Measurements from ENCODE around the gene EPN1. TPM values are rescaled to one million over a fixed set of nuclear protein-coding genes. Genes with fewer than 3 reads are reported as not detected.
A peak's percentile ranks its signal among the peaks of the same experiment; 100 is the strongest.

Gene EPN1
- total and polyA plus RNA-seq, 9 of the 15 experiments (the other 6 are each of a cell fraction or from before 2014, with no cell fraction given), result 0.08 to 138 (median 12.7) TPM

DNA sequence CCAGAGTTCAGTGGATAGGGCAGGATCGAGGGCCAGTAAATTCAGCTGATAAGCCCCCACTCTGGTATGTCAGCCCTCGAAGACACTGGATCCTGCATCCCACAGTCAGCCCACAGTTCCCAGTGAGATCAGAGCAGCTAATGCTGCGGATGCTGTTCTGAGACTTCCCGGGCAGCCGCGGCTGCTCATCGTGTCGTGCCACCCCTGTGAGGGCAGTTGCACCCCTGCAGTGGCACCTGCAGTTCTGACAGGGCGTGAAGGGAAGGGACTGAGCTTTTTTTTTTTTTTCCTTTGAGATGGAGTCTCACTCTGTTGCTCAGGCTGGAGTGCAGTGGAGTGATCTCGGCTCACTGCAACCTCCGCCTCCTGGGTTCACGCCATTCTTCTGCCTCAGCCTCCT, 7.5 kb upstream of the EPN1 start:
- intact Hi-C loops (cut with micrococcal nuclease), result no loop called here
- no peak for FAIRE-seq
- Histone ChIP-seq H3K4me1 (replicated peaks in 1 of 2; ENCODE audit: control insufficient read depth in 2 of 2, insufficient read depth in 2 of 2, low read length in 2 of 2) (peaks cover 10 to 28% of the 10 kb centered on the region in 2 experiments; a peak in 4 of 5 replicates), H3K4me2 (ENCODE audit: insufficient read depth, low read length) (no peak overlapping the region), H3K27ac (ENCODE audit: extremely low read depth, low read depth, low read length) (no peak overlapping the region), H3K4me3 (no peak overlapping the region), H3K9me3 (replicated peaks; ENCODE audit: control insufficient read depth, insufficient read depth, low read depth, low read length) (no peaks in the 10 kb centered on the region), H4K20me1 (replicated peaks; ENCODE audit: control insufficient read depth, insufficient read depth, low read length) (peaks cover 61% of the 10 kb centered on the region), H3K9me1 (ENCODE audit: control insufficient read depth, insufficient read depth, low read length) (peaks cover 9% of the 10 kb centered on the region), H2AFZ (ENCODE audit: low read depth, low read length) (no peak overlapping the region), H3K36me3 (ENCODE audit: control insufficient read depth, insufficient read depth, low read length) (peaks cover 95% of the 10 kb centered on the region), H3K9ac (ENCODE audit: insufficient read depth in 1 of 2, low read depth in 2 of 2, low read length in 2 of 2) (0 out of 4 replicates have a peak overlapping the region, but pooled peaks of 1 of the 2 experiments have one; percentile 41), H3K27me3 (ENCODE audit: control insufficient read depth in 2 of 2, insufficient read depth in 2 of 2, low read length in 2 of 2) (no peaks in the 10 kb centered on the region), H3K79me2 (ENCODE audit: control insufficient read depth, insufficient read depth, low read length) (peaks cover 85% of the 10 kb centered on the region)
- ChIA-PET POLR2A (interaction anchor here (3.1 to 3.3 kb wide), 2 partner anchors 10 to 13 kb away, joined by 11 to 21 read pairs; partner anchors contain the start of gene U2AF2), CTCF (ENCODE audit: low intra/inter-chr PET ratio) (no interaction called here)
- in situ Hi-C loops (cut with MboI), result no loop called here
- no peak for DNase-seq (ENCODE audit: extremely low read depth in 1 of 4, low spot score in 3 of 4)
- WGBS (ENCODE audit: insufficient coverage, low coverage, missing lambda C conversion rate), result 97% methylated on average over 9 of the region's 12 CpGs
- TF ChIP-seq RBFOX2 (IDR thresholded peaks at IDR 0.05; ENCODE audit: low read depth, low read length) (peak; percentile 50), RBM22 (IDR thresholded peaks at IDR 0.05; ENCODE audit: low read depth, low read length, poor library complexity, severe bottlenecking) (peak; percentile 45), CCNT2 (IDR thresholded peaks at IDR 0.05; ENCODE audit: borderline replicate concordance, extremely low read depth, insufficient read length, low read depth, low read length) (no peak), SUPT5H (IDR thresholded peaks at IDR 0.05) (0 out of 2 replicates have a peak, but pooled peaks have one; percentile 33), POLR2G (IDR thresholded peaks at IDR 0.05; ENCODE audit: low read depth, low read length) (peak; percentile 40)
- no peak for ATAC-seq
- BruUV-seq (replicated peaks), result no TSS peak

- POLR2A ChIA-PET, result interaction anchor here (3.1 to 3.3 kb wide), 2 partner anchors 11 to 13 kb away, joined by 11 to 21 read pairs; partner anchors contain the start of gene U2AF2
- intact Hi-C loops (cut with micrococcal nuclease) (no loop called here), in situ Hi-C loops (cut with MboI) (no loop called here)
- Histone ChIP-seq H3K9ac (ENCODE audit: insufficient read depth in 1 of 2, low read depth in 2 of 2, low read length in 2 of 2) (no peak overlapping the region), H3K27me3 (ENCODE audit: control insufficient read depth in 2 of 2, insufficient read depth in 2 of 2, low read length in 2 of 2) (no peaks in the 10 kb centered on the region), H4K20me1 (replicated peaks; ENCODE audit: control insufficient read depth, insufficient read depth, low read length) (peaks cover 57% of the 10 kb centered on the region), H2AFZ (ENCODE audit: low read depth, low read length) (no peak overlapping the region), H3K9me3 (replicated peaks; ENCODE audit: control insufficient read depth, insufficient read depth, low read depth, low read length) (no peaks in the 10 kb centered on the region), H3K9me1 (ENCODE audit: control insufficient read depth, insufficient read depth, low read length) (peaks cover 9% of the 10 kb centered on the region), H3K79me2 (ENCODE audit: control insufficient read depth, insufficient read depth, low read length) (peaks cover 85% of the 10 kb centered on the region), H3K36me3 (ENCODE audit: control insufficient read depth, insufficient read depth, low read length) (peaks cover 95% of the 10 kb centered on the region), H3K27ac (ENCODE audit: extremely low read depth, low read depth, low read length) (no peak overlapping the region), H3K4me1 (replicated peaks in 1 of 2; ENCODE audit: control insufficient read depth in 2 of 2, insufficient read depth in 2 of 2, low read length in 2 of 2) (peaks cover 14 to 30% of the 10 kb centered on the region in 2 experiments; a peak in 4 of 5 replicates), H3K4me2 (ENCODE audit: insufficient read depth, low read length) (no peak overlapping the region), H3K4me3 (no peak overlapping the region)
- ATAC-seq (no peak), FAIRE-seq (no peak), DNase-seq (ENCODE audit: extremely low read depth in 1 of 4, low spot score in 3 of 4) (peak in 1 of 4 experiments; percentile 16)
- CTCF ChIA-PET (ENCODE audit: low intra/inter-chr PET ratio), result no interaction called here
- TF ChIP-seq RBFOX2 (IDR thresholded peaks at IDR 0.05; ENCODE audit: low read depth, low read length) (peak; percentile 16), RNF2 (IDR thresholded peaks at IDR 0.05) (no peak), POLR2G (IDR thresholded peaks at IDR 0.05; ENCODE audit: low read depth, low read length) (peak; percentile 41), ZBTB9 (CRISPR knock-in tag; IDR thresholded peaks at IDR 0.05) (no peak), POLR3A (IDR thresholded peaks at IDR 0.05; ENCODE audit: borderline replicate concordance, extremely low read depth, insufficient read depth, insufficient read length) (no peak), HBP1 (CRISPR knock-in tag; IDR thresholded peaks at IDR 0.05) (no peak)
- 78% methylated on average over 11 of the region's 11 CpGs for WGBS (ENCODE audit: insufficient coverage, low coverage, missing lambda C conversion rate)
- BruUV-seq (replicated peaks), result no TSS peak
These were observed 7.1 kb upstream of the EPN1 start for GRCh38 chr19:55667958-55668357.
